CD4-positive, alpha-beta T cell treated with Interleukin-17A for 4 hours (primary cell): ENCODE results near the gene MIXL1.
A peak's percentile ranks its signal among the peaks of the same experiment; 100 is the strongest.
"Not testable (repeated sequence)": the region's sequence is repeated elsewhere in the genome, so short reads cannot be mapped to it uniquely, and the experiment has no call there.

ENCODE experiments used
- DNase-seq: peaks from one replicate; pipeline ENCODE4 v3.0.0-alpha.2; 2020; ENCODE audit warnings: mixed read lengths

Gene MIXL1

GRCh38 chr1:226223157-226223785 lies at the start of gene MIXL1:
Gene MIXL1 (plus strand): TSS chr1:226223664. CDS start chr1:226223682, 18 bp downstream.
- DNase-seq, result no peak

- no peak for DNase-seq
Observed at GRCh38 chr1:226176870-226177269, 46.6 kb upstream of the MIXL1 start.

- no peak for DNase-seq
Observed at GRCh38 chr1:226181996-226182714, 41.3 kb upstream of the MIXL1 start.

GRCh38 chr1:226185141-226186036 lies 38.1 kb upstream of the MIXL1 start:
- no peak for DNase-seq

- DNase-seq, result peak; percentile 86
Observed at GRCh38 chr1:226186124-226187018, 37.1 kb upstream of the MIXL1 start, which contains the start of gene ACBD3. Gene ACBD3 (minus strand): TSS chr1:226186741. CDS start chr1:226186675, 66 bp downstream.

- no peak for DNase-seq
Observed at GRCh38 chr1:226187019-226187322, 36.5 kb upstream of the MIXL1 start.

GRCh38 chr1:226187380-226187779 lies 36.1 kb upstream of the MIXL1 start:
- no peak for DNase-seq

- DNase-seq, result no peak
Observed at GRCh38 chr1:226195144-226195543, 28.3 kb upstream of the MIXL1 start.

- DNase-seq, result no peak
Observed at GRCh38 chr1:226199971-226200370, 23.5 kb upstream of the MIXL1 start.

- no peak for DNase-seq
Observed at GRCh38 chr1:226201029-226201593, 22.4 kb upstream of the MIXL1 start.

GRCh38 chr1:226202246-226202645 lies 21.2 kb upstream of the MIXL1 start:
- no peak for DNase-seq

GRCh38 chr1:226202666-226203065 lies 20.8 kb upstream of the MIXL1 start:
- DNase-seq, result not testable (repeated sequence)

- no peak for DNase-seq
Observed at GRCh38 chr1:226203240-226203639, 20.2 kb upstream of the MIXL1 start.

GRCh38 chr1:226203655-226204054 lies 19.8 kb upstream of the MIXL1 start:
- no peak for DNase-seq

GRCh38 chr1:226204198-226204597 lies 19.3 kb upstream of the MIXL1 start:
- no peak for DNase-seq

- DNase-seq, result no peak
Observed at GRCh38 chr1:226207048-226207447, 16.4 kb upstream of the MIXL1 start.

GRCh38 chr1:226209307-226210059 lies 14.0 kb upstream of the MIXL1 start:
- no peak for DNase-seq

GRCh38 chr1:226210571-226211176 lies 12.8 kb upstream of the MIXL1 start:
- no peak for DNase-seq

- DNase-seq, result no peak
Observed at GRCh38 chr1:226211181-226211821, 12.2 kb upstream of the MIXL1 start.

GRCh38 chr1:226212545-226212944 lies 10.9 kb upstream of the MIXL1 start:
- DNase-seq, result no peak
